ENCODE results near the gene HTR7. TPM values are rescaled to one million over a fixed set of nuclear protein-coding genes. Genes with fewer than 3 reads are reported as not detected.
"Not testable (repeated sequence)": the region's sequence is repeated elsewhere in the genome, so short reads cannot be mapped to it uniquely, and the experiment has no call there.

Gene HTR7
- total and polyA plus RNA-seq, 8 donors, result 0.04 to 0.37 (median 0.08) TPM; not detected in 2

DNA sequence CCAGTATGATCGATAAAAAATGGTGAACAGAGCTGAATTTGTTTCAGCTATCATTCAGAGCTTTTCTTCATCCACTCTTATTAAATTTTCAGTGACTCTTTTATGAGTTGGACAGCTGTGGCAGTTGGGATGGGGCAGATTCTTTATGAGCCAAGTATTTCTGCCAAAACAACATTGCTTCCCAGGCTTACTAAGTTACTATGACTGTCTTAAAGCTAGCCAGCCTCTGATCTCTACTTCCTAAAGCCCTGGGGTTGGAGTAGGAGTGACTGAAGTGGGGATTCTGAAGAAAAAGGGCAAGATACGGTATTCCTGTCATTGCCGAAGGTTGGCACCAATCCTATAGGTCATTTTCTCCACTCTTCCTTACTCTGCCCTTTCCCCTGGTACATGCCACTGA lies 26.6 kb upstream of the HTR7 start:
- WGBS, 2 donors, result 91 to 96% methylated on average over 3 of the region's 3 CpGs
- TF ChIP-seq, protein P1, sequence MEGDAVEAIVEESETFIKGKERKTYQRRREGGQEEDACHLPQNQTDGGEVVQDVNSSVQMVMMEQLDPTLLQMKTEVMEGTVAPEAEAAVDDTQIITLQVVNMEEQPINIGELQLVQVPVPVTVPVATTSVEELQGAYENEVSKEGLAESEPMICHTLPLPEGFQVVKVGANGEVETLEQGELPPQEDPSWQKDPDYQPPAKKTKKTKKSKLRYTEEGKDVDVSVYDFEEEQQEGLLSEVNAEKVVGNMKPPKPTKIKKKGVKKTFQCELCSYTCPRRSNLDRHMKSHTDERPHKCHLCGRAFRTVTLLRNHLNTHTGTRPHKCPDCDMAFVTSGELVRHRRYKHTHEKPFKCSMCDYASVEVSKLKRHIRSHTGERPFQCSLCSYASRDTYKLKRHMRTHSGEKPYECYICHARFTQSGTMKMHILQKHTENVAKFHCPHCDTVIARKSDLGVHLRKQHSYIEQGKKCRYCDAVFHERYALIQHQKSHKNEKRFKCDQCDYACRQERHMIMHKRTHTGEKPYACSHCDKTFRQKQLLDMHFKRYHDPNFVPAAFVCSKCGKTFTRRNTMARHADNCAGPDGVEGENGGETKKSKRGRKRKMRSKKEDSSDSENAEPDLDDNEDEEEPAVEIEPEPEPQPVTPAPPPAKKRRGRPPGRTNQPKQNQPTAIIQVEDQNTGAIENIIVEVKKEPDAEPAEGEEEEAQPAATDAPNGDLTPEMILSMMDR (IDR thresholded peaks at IDR 0.05), result no peak
- DNase-seq (no peak), FAIRE-seq (no peak), ATAC-seq (no peak)
- no peak overlapping the region for H3K27ac ChIP-seq
- no peaks in the 10 kb centered on the region for H3K9me3 ChIP-seq
- H3K27me3 ChIP-seq, result no peaks in the 10 kb centered on the region
- intact Hi-C loops (cut with DNase I), result no loop called here
- peaks cover 0 to 18% (median 7%) of the 10 kb centered on the region in 3 donors for H3K36me3 ChIP-seq
- no peaks in the 10 kb centered on the region for H3K4me1 ChIP-seq
- no peak overlapping the region for H3K4me3 ChIP-seq

DNA sequence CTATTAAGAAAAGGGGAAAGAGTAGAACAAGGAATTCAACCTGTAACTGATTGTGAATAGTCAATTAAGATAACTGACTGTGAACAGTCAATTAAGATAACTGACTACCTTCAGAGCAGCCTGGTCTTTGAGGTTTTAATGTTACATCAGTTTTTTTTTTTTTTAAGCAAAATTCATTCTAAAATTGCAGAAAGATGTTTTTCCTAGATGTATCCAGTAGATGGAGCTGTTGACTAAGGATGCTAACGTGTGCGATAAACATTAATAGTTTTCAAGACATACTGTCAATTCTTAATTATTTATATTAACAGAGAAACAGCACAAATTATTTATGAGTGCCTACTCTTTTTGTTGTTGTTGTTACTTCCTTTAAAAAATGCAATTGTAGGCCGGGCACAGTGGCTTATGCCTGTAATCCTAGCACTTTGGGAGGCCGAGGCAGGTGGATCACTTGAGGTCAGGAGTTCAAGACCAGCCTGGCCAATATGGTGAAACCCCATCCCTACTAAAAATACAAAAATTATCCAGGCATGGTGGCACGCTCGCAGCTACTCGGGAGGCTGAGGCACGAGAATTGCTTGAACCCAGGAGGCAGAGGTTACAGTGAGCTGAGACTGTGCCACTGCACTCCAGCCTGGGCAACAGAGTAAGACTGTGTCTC lies 22.4 kb upstream of the HTR7 start:
- intact Hi-C loops (cut with DNase I); H3K4me1 ChIP-seq; H3K9me3 ChIP-seq; DNase-seq; H3K27me3 ChIP-seq; H3K27ac ChIP-seq; H3K4me3 ChIP-seq: not testable (repeated sequence)
- FAIRE-seq (peak; percentile 89), ATAC-seq (peak in 2 of 4 donors; percentile 32 to 42)
- peaks cover 0 to 23% (median 0%) of the 10 kb centered on the region in 3 donors for H3K36me3 ChIP-seq
- TF ChIP-seq, protein P1 (IDR thresholded peaks at IDR 0.05), result peak in 3 of 4 donors; percentile 36 to 48 (median 43)
- WGBS, 2 donors, result 73 to 74% methylated on average over 8 of the region's 8 CpGs

GRCh38 chr10:90879062-90879461 lies 21.2 kb upstream of the HTR7 start:
- ATAC-seq (no peak), FAIRE-seq (no peak), DNase-seq (no peak)
- intact Hi-C loops (cut with DNase I), result no loop called here
- H3K27ac ChIP-seq, result no peak overlapping the region
- WGBS, 2 donors, result 84 to 91% methylated on average over 2 of the region's 2 CpGs
- no peak overlapping the region for H3K4me3 ChIP-seq
- no peaks in the 10 kb centered on the region for H3K9me3 ChIP-seq
- H3K36me3 ChIP-seq, result peaks cover 0 to 23% (median 0%) of the 10 kb centered on the region in 3 donors
- H3K4me1 ChIP-seq, result no peaks in the 10 kb centered on the region
- no peaks in the 10 kb centered on the region for H3K27me3 ChIP-seq
- TF ChIP-seq, protein P1 (IDR thresholded peaks at IDR 0.05), result no peak

GRCh38 chr10:90872648-90873020 lies 14.8 kb upstream of the HTR7 start:
- Histone ChIP-seq H3K27me3 (no peaks in the 10 kb centered on the region), H3K9me3 (no peaks in the 10 kb centered on the region), H3K4me1 (peaks cover 0 to 9% (median 0%) of the 10 kb centered on the region in 3 donors), H3K36me3 (peaks cover 0 to 16% (median 0%) of the 10 kb centered on the region in 3 donors), H3K27ac (no peak overlapping the region), H3K4me3 (peak overlapping the region; percentile 43 to 78 (median 76))
- DNase-seq, result no peak
- ATAC-seq, result no peak
- TF ChIP-seq, protein P1 (IDR thresholded peaks at IDR 0.05), result no peak
- intact Hi-C loops (cut with DNase I), result no loop called here
- no peak for FAIRE-seq
- WGBS, 2 donors, result 17 to 20% methylated on average over 8 of the region's 8 CpGs

All from pancreas (tissue), 10 donors.